ENCODE measurements around the gene CLDN14.

DNA sequence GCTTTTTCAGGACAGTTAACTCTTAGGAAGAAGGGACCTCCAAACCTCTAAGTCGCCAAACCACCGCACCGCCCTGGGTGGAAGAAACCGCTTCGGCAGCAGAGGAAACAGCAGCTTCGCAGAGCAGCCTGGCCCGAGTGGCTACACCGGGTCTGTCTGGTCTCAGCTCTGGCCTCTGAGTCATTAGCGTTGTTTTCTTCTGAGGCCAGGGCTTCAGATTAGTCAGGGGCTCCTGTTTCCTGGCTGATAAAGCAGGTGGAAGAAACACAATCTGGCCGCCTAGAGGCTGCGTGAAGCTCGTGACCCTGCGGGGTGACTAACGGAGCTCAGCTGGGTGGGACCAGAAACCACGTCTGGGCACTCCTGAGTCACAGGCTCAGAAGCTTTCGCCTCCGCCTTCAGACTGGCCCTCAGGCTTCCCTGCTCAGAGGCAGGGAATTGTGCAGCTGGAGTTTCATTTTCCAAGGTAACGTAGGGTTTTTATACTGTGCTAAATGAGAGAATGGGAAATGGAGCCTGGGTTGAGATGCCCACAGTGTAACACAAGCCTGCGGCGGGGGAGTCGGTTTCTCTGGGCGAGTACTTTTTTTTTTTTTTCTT is 49.9 kb downstream of the CLDN14 start:
- TF ChIP-seq, protein P1, sequence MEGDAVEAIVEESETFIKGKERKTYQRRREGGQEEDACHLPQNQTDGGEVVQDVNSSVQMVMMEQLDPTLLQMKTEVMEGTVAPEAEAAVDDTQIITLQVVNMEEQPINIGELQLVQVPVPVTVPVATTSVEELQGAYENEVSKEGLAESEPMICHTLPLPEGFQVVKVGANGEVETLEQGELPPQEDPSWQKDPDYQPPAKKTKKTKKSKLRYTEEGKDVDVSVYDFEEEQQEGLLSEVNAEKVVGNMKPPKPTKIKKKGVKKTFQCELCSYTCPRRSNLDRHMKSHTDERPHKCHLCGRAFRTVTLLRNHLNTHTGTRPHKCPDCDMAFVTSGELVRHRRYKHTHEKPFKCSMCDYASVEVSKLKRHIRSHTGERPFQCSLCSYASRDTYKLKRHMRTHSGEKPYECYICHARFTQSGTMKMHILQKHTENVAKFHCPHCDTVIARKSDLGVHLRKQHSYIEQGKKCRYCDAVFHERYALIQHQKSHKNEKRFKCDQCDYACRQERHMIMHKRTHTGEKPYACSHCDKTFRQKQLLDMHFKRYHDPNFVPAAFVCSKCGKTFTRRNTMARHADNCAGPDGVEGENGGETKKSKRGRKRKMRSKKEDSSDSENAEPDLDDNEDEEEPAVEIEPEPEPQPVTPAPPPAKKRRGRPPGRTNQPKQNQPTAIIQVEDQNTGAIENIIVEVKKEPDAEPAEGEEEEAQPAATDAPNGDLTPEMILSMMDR (IDR thresholded peaks at IDR 0.05), result no peak
- TF ChIP-seq EZH2 (IDR thresholded peaks at IDR 0.05; ENCODE audit: borderline replicate concordance, insufficient read depth, low read depth, low read length, poor library complexity, severe bottlenecking), result no peak
